Ammon's horn (tissue), 1 donor: ENCODE measurements around the gene KLHL25.
"Not testable (repeated sequence)": the region's sequence is repeated elsewhere in the genome, so short reads cannot be mapped to it uniquely, and the experiment has no call there.

Experiments used
- DNase-seq: peaks from one replicate; pipeline ENCODE4 v3.0.0-alpha.2; 2016; ENCODE audit warnings: low spot score

The KLHL25 gene

GRCh38 chr15:85802617-85803016 is 7.9 kb upstream of the KLHL25 start:
- DNase-seq: not testable (repeated sequence)

- DNase-seq: no peak
Observed at GRCh38 chr15:85800478-85801123, 5.9 kb upstream of the KLHL25 start.

- DNase-seq: not testable (repeated sequence)
Observed at GRCh38 chr15:85796371-85796770, 1.6 kb upstream of the KLHL25 start.

GRCh38 chr15:85795337-85796305 is 896 bp upstream of the KLHL25 start:
- no peak for DNase-seq

GRCh38 chr15:85793641-85794597 is 806 bp downstream of the KLHL25 start:
- no peak for DNase-seq

GRCh38 chr15:85792912-85793590 is 1.7 kb downstream of the KLHL25 start:
- no peak for DNase-seq

GRCh38 chr15:85792102-85792731 is 2.5 kb downstream of the KLHL25 start:
- DNase-seq: no peak

GRCh38 chr15:85789496-85789875 is 5.2 kb downstream of the KLHL25 start:
- no peak for DNase-seq

GRCh38 chr15:85788771-85789495 is 5.8 kb downstream of the KLHL25 start:
- DNase-seq: no peak

- no peak for DNase-seq
Observed at GRCh38 chr15:85786781-85787114, 8.0 kb downstream of the KLHL25 start.

GRCh38 chr15:85785887-85786780 is 8.6 kb downstream of the KLHL25 start:
- DNase-seq: no peak

- no peak for DNase-seq
Observed at GRCh38 chr15:85782064-85782463, 12.7 kb downstream of the KLHL25 start.

- DNase-seq: no peak
Observed at GRCh38 chr15:85781099-85781498, 13.6 kb downstream of the KLHL25 start.

GRCh38 chr15:85780225-85780985 is 14.3 kb downstream of the KLHL25 start:
- no peak for DNase-seq

GRCh38 chr15:85779249-85779648 is 15.5 kb downstream of the KLHL25 start:
- DNase-seq: no peak

GRCh38 chr15:85778107-85778776 is 16.5 kb downstream of the KLHL25 start:
- DNase-seq: no peak

- no peak for DNase-seq
Observed at GRCh38 chr15:85777250-85778106, 17.2 kb downstream of the KLHL25 start.
